Upper lobe of left lung (tissue), 4 donors: ENCODE measurements around the gene SLC9A8.

Experiments used
- CTCF ChIP-seq, 6 experiments: fragments of 450-650 bp in 4 of 6; fragments of 200-600 bp in 2 of 6; sonication (generic) in 2 of 6; IDR thresholded peaks; one replicate each; pipeline ENCODE4 v1.5.1; 2016 to 2019; ENCODE audit warnings: antibody characterized with exemption in 6 of 6
- EP300 ChIP-seq, 4 donors: sonication (generic); formaldehyde crosslinking; IDR thresholded peaks; one replicate each; pipeline ENCODE4 v1.5.1; 2017; ENCODE audit warnings: antibody characterized with exemption in 4 of 4, control low read depth in 2 of 4
- POLR2A ChIP-seq, 4 donors: fragments of 450-650 bp; IDR thresholded peaks; one replicate each; pipeline ENCODE4 v1.5.1; 2016 to 2017; ENCODE audit warnings: antibody characterized with exemption in 4 of 4, mild to moderate bottlenecking in 2 of 4

- TF ChIP-seq POLR2A (IDR thresholded peaks at IDR 0.05) (no peak), CTCF (IDR thresholded peaks at IDR 0.05) (peak; percentile 60 to 69 (median 62)), EP300 (IDR thresholded peaks at IDR 0.05) (no peak)
Measured at GRCh38 chr20:49888212-49889000, 75.8 kb downstream of the SLC9A8 start.
